GM12872 (cell line): Measurements from ENCODE around the gene NPL.

Experiments used
- CTCF ChIP-seq: IDR thresholded peaks from 3 replicates; pipeline ENCODE4 v1.5.1; 2011; ENCODE audit warnings: low read depth, mild to moderate bottlenecking, low read length, moderate library complexity; ENCODE audit not compliant: insufficient read depth

The NPL gene

GRCh38 chr1:182826892-182827291 lies 37.3 kb downstream of the NPL start:
- TF ChIP-seq CTCF = no peak

GRCh38 chr1:182829285-182829932 lies 39.8 kb downstream of the NPL start:
- TF ChIP-seq CTCF = no peak

GRCh38 chr1:182833271-182833670 lies 43.7 kb downstream of the NPL start:
- TF ChIP-seq CTCF = no peak

- TF ChIP-seq CTCF = no peak
Measured at GRCh38 chr1:182834326-182834725, 44.8 kb downstream of the NPL start.

- TF ChIP-seq CTCF = no peak
Measured at GRCh38 chr1:182835806-182836205, 46.2 kb downstream of the NPL start.

- TF ChIP-seq CTCF = 0 out of 3 replicates have a peak, but pooled peaks have one; percentile 29
Measured at GRCh38 chr1:182839209-182840066, 49.9 kb downstream of the NPL start, which contains the start of gene DHX9. DHX9 (plus strand) TSS chr1:182839347; CDS start chr1:182842567, 3,220 bp downstream.

- no peak for TF ChIP-seq CTCF
Measured at GRCh38 chr1:182841368-182841988, 51.9 kb downstream of the NPL start.
